K562 (cell line): ENCODE measurements around the gene UBE2S. TPM values are rescaled to one million over a fixed set of nuclear protein-coding genes. Genes with fewer than 3 reads are reported as not detected.
A peak's percentile ranks its signal among the peaks of the same experiment; 100 is the strongest.

ENCODE experiments used
- ARID2 ChIP-seq: fragments of 450-650 bp; IDR thresholded peaks from 2 replicates; pipeline ENCODE4 v1.6.1; 2017; ENCODE audit warnings: antibody characterized with exemption, mild to moderate bottlenecking
- CEBPZ ChIP-seq: fragments of 150-350 bp; IDR thresholded peaks from 2 replicates; pipeline ENCODE4 v1.6.1; 2014; ENCODE audit warnings: low read depth, mild to moderate bottlenecking, low read length, borderline replicate concordance
- CHAMP1 ChIP-seq: fragments of 450-650 bp; IDR thresholded peaks from 2 replicates; pipeline ENCODE4 v1.6.1; 2016; ENCODE audit warnings: mild to moderate bottlenecking
- HBP1 ChIP-seq: fragments of 450-650 bp; formaldehyde crosslinking; IDR thresholded peaks from 2 replicates; pipeline ENCODE4 v1.4.0; 2022; ENCODE audit warnings: missing genetic modification characterization
- LCOR ChIP-seq: sonication (generic); formaldehyde crosslinking; IDR thresholded peaks from 2 replicates; pipeline ENCODE4 v1.8.0; 2022; ENCODE audit warnings: mild to moderate bottlenecking, missing genetic modification reagents
- MIER1 ChIP-seq: fragments of 450-650 bp; IDR thresholded peaks from 2 replicates; pipeline ENCODE4 v1.6.1; 2016; ENCODE audit warnings: antibody characterized with exemption, mild to moderate bottlenecking, low read depth
- NBN ChIP-seq: fragments of 450-650 bp; IDR thresholded peaks from 2 replicates; pipeline ENCODE4 v1.6.1; 2016; ENCODE audit warnings: low read depth, mild to moderate bottlenecking
- POLR2AphosphoS2 ChIP-seq: IDR thresholded peaks from 2 replicates; pipeline ENCODE4 v1.6.1; 2012; ENCODE audit warnings: low read length, improper control_type of control experiment
- RFX1 ChIP-seq: fragments of 450-650 bp; IDR thresholded peaks from 2 replicates; pipeline ENCODE4 v1.6.1; 2016; ENCODE audit warnings: mild to moderate bottlenecking, moderate library complexity
- SLC30A9 ChIP-seq: fragments of 250-450 bp; sonication (Bioruptor Pico); IDR thresholded peaks from 2 replicates; pipeline ENCODE4 v1.8.0; 2022; ENCODE audit warnings: mild to moderate bottlenecking, moderate library complexity
- SREBF2 ChIP-seq: sonication (generic); formaldehyde crosslinking; IDR thresholded peaks from 2 replicates; pipeline ENCODE4 v1.4.0; 2020; ENCODE audit warnings: mild to moderate bottlenecking, missing genetic modification reagents
- TBP ChIP-seq: optimal IDR thresholded peaks from 2 replicates; pipeline ENCODE3; 2011; ENCODE audit warnings: low read depth, low read length, improper control_type of control experiment
- TCF7L2 ChIP-seq: fragments of 150-350 bp; IDR thresholded peaks from 2 replicates; pipeline ENCODE4 v1.6.1; 2016; ENCODE audit warnings: low read depth, mild to moderate bottlenecking, low read length, moderate library complexity
- TFAP4 ChIP-seq: sonication (generic); formaldehyde crosslinking; IDR thresholded peaks from 2 replicates; pipeline ENCODE4 v1.8.0; 2022; ENCODE audit warnings: missing genetic modification reagents, mild to moderate bottlenecking, moderate library complexity, borderline replicate concordance
- ZNF830 ChIP-seq: fragments of 250-450 bp; sonication (Bioruptor Pico); IDR thresholded peaks from 2 replicates; pipeline ENCODE4 v1.5.0; 2021; ENCODE audit warnings: mild to moderate bottlenecking
- polyA plus RNA-seq, 8 experiments: library from polyadenylated mRNA; depleted of rRNA in 4 of 8; stranded (reverse) in 5 of 8; unstranded in 3 of 8; fragments of >200 nt; fragmentation: Nextera tagmentation in 2 of 8; fragmentation: Illumina TruSeq in 1 of 8; extraction: Ambion mirVana in 2 of 8; extraction: Trizol in 1 of 8; gene quantifications; 2 replicates each; pipeline versions ENCODE4 v1.2.1 to v1.2.3, GENCODE V29; 2011 to 2014; ENCODE audit warnings: inconsistent platforms in 1 of 8, missing spikeins in 1 of 8
- total RNA-seq, 7 experiments: library from RNA; depleted of rRNA in 6 of 7; stranded (reverse); fragments of >200 nt in 6 of 7; fragmentation: Illumina TruSeq in 2 of 7; extraction: Trizol in 2 of 7; gene quantifications; 2 replicates each; pipeline versions ENCODE4 v1.2.1 to v1.2.3, GENCODE V29; 2011 to 2021; ENCODE audit warnings: low replicate concordance in 1 of 7
- TF ChIP-seq, protein P1 (sequence below): fragments of 450-650 bp; IDR thresholded peaks from 2 replicates; pipeline ENCODE4 v1.7.1; 2018; ENCODE audit warnings: mild to moderate bottlenecking, low read depth; ENCODE audit not compliant: partially characterized antibody

UBE2S gene
- total and polyA plus RNA-seq, 9 of the 15 experiments (the other 6 are each of a cell fraction or from before 2014, with no cell fraction given) = 1.5 to 1,305 (median 157) TPM

- TF ChIP-seq CHAMP1 = no peak; the same call in 1 of the 2 replicates
- TF ChIP-seq SLC30A9 = no peak
- no peak for TF ChIP-seq TCF7L2
- TF ChIP-seq RFX1 = no peak
- no peak for TF ChIP-seq ZNF830 (CRISPR knock-in tag)
- no peak for TF ChIP-seq CEBPZ
- no peak for TF ChIP-seq SREBF2
- TF ChIP-seq HBP1 = no peak
- TF ChIP-seq POLR2AphosphoS2 = no peak
- no peak for TF ChIP-seq TBP
- peak; percentile 78 for TF ChIP-seq TFAP4
- no peak for TF ChIP-seq NBN
- no peak for TF ChIP-seq ARID2
- TF ChIP-seq MIER1 = peak; percentile 98
- TF ChIP-seq, protein P1, sequence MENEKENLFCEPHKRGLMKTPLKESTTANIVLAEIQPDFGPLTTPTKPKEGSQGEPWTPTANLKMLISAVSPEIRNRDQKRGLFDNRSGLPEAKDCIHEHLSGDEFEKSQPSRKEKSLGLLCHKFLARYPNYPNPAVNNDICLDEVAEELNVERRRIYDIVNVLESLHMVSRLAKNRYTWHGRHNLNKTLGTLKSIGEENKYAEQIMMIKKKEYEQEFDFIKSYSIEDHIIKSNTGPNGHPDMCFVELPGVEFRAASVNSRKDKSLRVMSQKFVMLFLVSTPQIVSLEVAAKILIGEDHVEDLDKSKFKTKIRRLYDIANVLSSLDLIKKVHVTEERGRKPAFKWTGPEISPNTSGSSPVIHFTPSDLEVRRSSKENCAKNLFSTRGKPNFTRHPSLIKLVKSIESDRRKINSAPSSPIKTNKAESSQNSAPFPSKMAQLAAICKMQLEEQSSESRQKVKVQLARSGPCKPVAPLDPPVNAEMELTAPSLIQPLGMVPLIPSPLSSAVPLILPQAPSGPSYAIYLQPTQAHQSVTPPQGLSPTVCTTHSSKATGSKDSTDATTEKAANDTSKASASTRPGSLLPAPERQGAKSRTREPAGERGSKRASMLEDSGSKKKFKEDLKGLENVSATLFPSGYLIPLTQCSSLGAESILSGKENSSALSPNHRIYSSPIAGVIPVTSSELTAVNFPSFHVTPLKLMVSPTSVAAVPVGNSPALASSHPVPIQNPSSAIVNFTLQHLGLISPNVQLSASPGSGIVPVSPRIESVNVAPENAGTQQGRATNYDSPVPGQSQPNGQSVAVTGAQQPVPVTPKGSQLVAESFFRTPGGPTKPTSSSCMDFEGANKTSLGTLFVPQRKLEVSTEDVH = no peak
- TF ChIP-seq LCOR = peak; percentile 79
Observed at GRCh38 chr19:55437410-55437809, 29.8 kb upstream of the UBE2S start (continued).
